NCI-H345 treated with DMSO at 0.1 percent for 48 hours (cell line): Measurements from ENCODE around the gene COPZ1.

ENCODE experiments used
- DNase-seq: peaks from one replicate; lab custom pipeline; 2025; ENCODE audit not compliant: unreplicated experiment; lab: John Stamatoyannopoulos, UW

Gene COPZ1

GRCh38 chr12:54393207-54393609, 68.3 kb downstream of the COPZ1 start:
- DNase-seq: no peak

GRCh38 chr12:54393743-54394142, 68.8 kb downstream of the COPZ1 start:
- DNase-seq: no peak

- DNase-seq: peak; percentile 31
Measured at GRCh38 chr12:54394281-54394719, 69.4 kb downstream of the COPZ1 start.

GRCh38 chr12:54394986-54395385, 70.1 kb downstream of the COPZ1 start:
- DNase-seq: no peak

GRCh38 chr12:54395545-54395944, 70.6 kb downstream of the COPZ1 start:
- DNase-seq: no peak

- no peak for DNase-seq
Measured at GRCh38 chr12:54397157-54397556, 72.2 kb downstream of the COPZ1 start.

- DNase-seq: no peak
Measured at GRCh38 chr12:54398218-54398617, 73.3 kb downstream of the COPZ1 start.

- DNase-seq: peak; percentile 54
Measured at GRCh38 chr12:54398995-54399793, 74.3 kb downstream of the COPZ1 start.

GRCh38 chr12:54401119-54401518, 76.2 kb downstream of the COPZ1 start:
- DNase-seq: no peak
